Chondrocyte (in vitro differentiated cells): ENCODE measurements around the gene STT3B. TPM values are rescaled to one million over a fixed set of nuclear protein-coding genes. Genes with fewer than 3 reads are reported as not detected.

Experiments used
- DNase-seq: peaks from one replicate; pipeline ENCODE4 v3.0.0; 2021; ENCODE audit warnings: mixed read lengths, low spot score
- H3K27ac Mint-ChIP-seq: one replicate; pipeline ENCODE4 v1.8.0; 2021; ENCODE audit warnings: mild to moderate bottlenecking, moderate library complexity, mixed read lengths; ENCODE audit not compliant: unreplicated experiment
- H3K27me3 Mint-ChIP-seq: 2 replicates; pipeline ENCODE4 v1.8.0; 2021; ENCODE audit warnings: low read depth, mixed read lengths
- H3K36me3 Mint-ChIP-seq: 2 replicates; pipeline ENCODE4 v1.8.0; 2021; ENCODE audit warnings: low read depth, mixed read lengths
- H3K4me1 Mint-ChIP-seq: 2 replicates; pipeline ENCODE4 v1.8.0; 2021; ENCODE audit warnings: low read depth, mild to moderate bottlenecking, mixed read lengths
- H3K4me3 Mint-ChIP-seq: one replicate; pipeline ENCODE4 v1.8.0; 2021; ENCODE audit warnings: mild to moderate bottlenecking, moderate library complexity, mixed read lengths; ENCODE audit not compliant: unreplicated experiment
- H3K9me3 Mint-ChIP-seq: 2 replicates; pipeline ENCODE4 v1.8.0; 2021; ENCODE audit warnings: low read depth, mixed read lengths
- CTCF ChIP-seq: fragments of 200-600 bp; sonication (generic); IDR thresholded peaks from 2 replicates; pipeline ENCODE4 v1.5.0; 2021; ENCODE audit warnings: antibody characterized with exemption, mild to moderate bottlenecking, moderate library complexity
- total RNA-seq: library from RNA; stranded (reverse); gene quantifications from 3 replicates; pipeline ENCODE4 v1.2.1, GENCODE V29; 2021

STT3B gene
- total RNA-seq, 1 donor from 2014 or later: 118 TPM

GRCh38 chr3:31635545-31635944, 102.8 kb downstream of the STT3B start:
- no peak for TF ChIP-seq CTCF
- peaks cover 10% of the 10 kb centered on the region for H3K36me3 Mint-ChIP-seq
- H3K9me3 Mint-ChIP-seq: no peaks in the 10 kb centered on the region
- no peaks in the 10 kb centered on the region for H3K27me3 Mint-ChIP-seq
- DNase-seq: no peak
- peaks cover 21% of the 10 kb centered on the region for H3K4me1 Mint-ChIP-seq
- no peak overlapping the region for H3K27ac Mint-ChIP-seq
- H3K4me3 Mint-ChIP-seq: no peak overlapping the region

- Mint-ChIP-seq H3K9me3 (no peaks in the 10 kb centered on the region), H3K4me3 (no peak overlapping the region), H3K27ac (no peak overlapping the region), H3K27me3 (no peaks in the 10 kb centered on the region), H3K36me3 (peaks cover 8% of the 10 kb centered on the region), H3K4me1 (peaks cover 21% of the 10 kb centered on the region)
- no peak for DNase-seq
- TF ChIP-seq CTCF: no peak
These were observed 103.3 kb downstream of the STT3B start for GRCh38 chr3:31636049-31636448.

- peaks cover 6% of the 10 kb centered on the region for H3K36me3 Mint-ChIP-seq
- H3K27ac Mint-ChIP-seq: no peak overlapping the region
- DNase-seq: no peak
- no peak overlapping the region for H3K4me3 Mint-ChIP-seq
- peaks cover 21% of the 10 kb centered on the region for H3K4me1 Mint-ChIP-seq
- no peaks in the 10 kb centered on the region for H3K27me3 Mint-ChIP-seq
- H3K9me3 Mint-ChIP-seq: no peaks in the 10 kb centered on the region
- TF ChIP-seq CTCF: no peak
These were observed 104.1 kb downstream of the STT3B start for GRCh38 chr3:31636694-31637442.

GRCh38 chr3:31639828-31640227, 107.1 kb downstream of the STT3B start:
- H3K27me3 Mint-ChIP-seq: no peaks in the 10 kb centered on the region

GRCh38 chr3:31645256-31645655, 112.5 kb downstream of the STT3B start:
- peaks cover 41% of the 10 kb centered on the region for H3K36me3 Mint-ChIP-seq
- no peak for DNase-seq
- no peak for TF ChIP-seq CTCF
- no peaks in the 10 kb centered on the region for H3K27me3 Mint-ChIP-seq
- no peaks in the 10 kb centered on the region for H3K4me1 Mint-ChIP-seq
- no peak overlapping the region for H3K27ac Mint-ChIP-seq
- peaks cover 26% of the 10 kb centered on the region for H3K9me3 Mint-ChIP-seq
- no peak overlapping the region for H3K4me3 Mint-ChIP-seq

More at GRCh38 chr3:31639828-31640227, 107.1 kb downstream of the STT3B start:
- Mint-ChIP-seq H3K4me1 (peaks cover 12% of the 10 kb centered on the region), H3K4me3 (no peak overlapping the region), H3K27ac (no peak overlapping the region), H3K36me3 (no peaks in the 10 kb centered on the region), H3K9me3 (no peaks in the 10 kb centered on the region)
- no peak for DNase-seq
- TF ChIP-seq CTCF: no peak
